SK-N-SH treated with all-trans-retinoic acid at 6 μM for 48 hours (cell line): ENCODE results near the gene PTGIS.

Experiments used
- BACH2 ChIP-seq: fragments of 250-450 bp; sonication (Bioruptor Pico); IDR thresholded peaks from 2 replicates; pipeline ENCODE4 v1.9.0; 2021; ENCODE audit warnings: mild to moderate bottlenecking, borderline replicate concordance
- PATZ1 ChIP-seq: fragments of 250-450 bp; sonication (Bioruptor Pico); IDR thresholded peaks from 2 replicates; pipeline ENCODE4 v1.8.0; 2020; ENCODE audit warnings: mild to moderate bottlenecking, moderate library complexity, borderline replicate concordance
- POU6F1 ChIP-seq: fragments of 250-450 bp; sonication (Bioruptor Pico); IDR thresholded peaks from 2 replicates; pipeline ENCODE4 v1.8.0; 2021; ENCODE audit warnings: low read depth, mild to moderate bottlenecking, moderate library complexity, borderline replicate concordance
- SNAI2 ChIP-seq: fragments of 250-450 bp; sonication (Bioruptor Pico); IDR thresholded peaks from 2 replicates; pipeline ENCODE4 v1.5.0; 2020; ENCODE audit warnings: mild to moderate bottlenecking, moderate library complexity
- TCF4 ChIP-seq: fragments of 250-450 bp; sonication (Bioruptor Pico); IDR thresholded peaks from 2 replicates; pipeline ENCODE4 v1.8.0; 2021; ENCODE audit warnings: mild to moderate bottlenecking, moderate library complexity, borderline replicate concordance
- ZNF8 ChIP-seq: fragments of 450-650 bp; formaldehyde crosslinking; IDR thresholded peaks from 2 replicates; pipeline ENCODE4 v1.5.0; 2020; ENCODE audit warnings: mild to moderate bottlenecking, moderate library complexity
- TF ChIP-seq, protein P1 (sequence below): fragments of 250-450 bp; sonication (Bioruptor Pico); IDR thresholded peaks from 2 replicates; pipeline ENCODE4 v1.5.0; 2020; ENCODE audit warnings: mild to moderate bottlenecking, moderate library complexity

DNA sequence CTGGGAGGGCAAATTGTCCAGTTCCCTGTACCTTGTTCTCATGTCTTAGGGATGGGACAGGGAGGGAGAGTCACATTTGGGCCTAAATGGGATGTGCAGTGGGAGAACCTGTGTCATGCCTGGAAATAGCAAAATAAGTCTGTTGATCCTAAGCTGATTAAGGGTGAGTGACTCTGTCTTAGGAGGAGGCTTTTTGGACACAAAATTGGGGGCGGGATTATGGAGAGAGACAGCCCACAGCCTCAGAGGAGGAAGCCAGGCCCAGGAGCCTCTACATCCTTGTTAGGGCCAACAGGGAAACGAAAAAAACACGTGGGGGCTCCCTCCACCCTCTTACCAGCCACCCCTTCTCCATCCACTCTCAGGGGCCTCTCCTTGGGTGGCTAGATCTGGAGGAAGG lies 87.7 kb downstream of the PTGIS start:
- TF ChIP-seq ZNF8 (CRISPR knock-in tag) (no peak), PATZ1 (CRISPR knock-in tag) (no peak), POU6F1 (CRISPR knock-in tag) (no peak), TCF4 (no peak), BACH2 (no peak), SNAI2 (no peak)
- TF ChIP-seq, protein P1, sequence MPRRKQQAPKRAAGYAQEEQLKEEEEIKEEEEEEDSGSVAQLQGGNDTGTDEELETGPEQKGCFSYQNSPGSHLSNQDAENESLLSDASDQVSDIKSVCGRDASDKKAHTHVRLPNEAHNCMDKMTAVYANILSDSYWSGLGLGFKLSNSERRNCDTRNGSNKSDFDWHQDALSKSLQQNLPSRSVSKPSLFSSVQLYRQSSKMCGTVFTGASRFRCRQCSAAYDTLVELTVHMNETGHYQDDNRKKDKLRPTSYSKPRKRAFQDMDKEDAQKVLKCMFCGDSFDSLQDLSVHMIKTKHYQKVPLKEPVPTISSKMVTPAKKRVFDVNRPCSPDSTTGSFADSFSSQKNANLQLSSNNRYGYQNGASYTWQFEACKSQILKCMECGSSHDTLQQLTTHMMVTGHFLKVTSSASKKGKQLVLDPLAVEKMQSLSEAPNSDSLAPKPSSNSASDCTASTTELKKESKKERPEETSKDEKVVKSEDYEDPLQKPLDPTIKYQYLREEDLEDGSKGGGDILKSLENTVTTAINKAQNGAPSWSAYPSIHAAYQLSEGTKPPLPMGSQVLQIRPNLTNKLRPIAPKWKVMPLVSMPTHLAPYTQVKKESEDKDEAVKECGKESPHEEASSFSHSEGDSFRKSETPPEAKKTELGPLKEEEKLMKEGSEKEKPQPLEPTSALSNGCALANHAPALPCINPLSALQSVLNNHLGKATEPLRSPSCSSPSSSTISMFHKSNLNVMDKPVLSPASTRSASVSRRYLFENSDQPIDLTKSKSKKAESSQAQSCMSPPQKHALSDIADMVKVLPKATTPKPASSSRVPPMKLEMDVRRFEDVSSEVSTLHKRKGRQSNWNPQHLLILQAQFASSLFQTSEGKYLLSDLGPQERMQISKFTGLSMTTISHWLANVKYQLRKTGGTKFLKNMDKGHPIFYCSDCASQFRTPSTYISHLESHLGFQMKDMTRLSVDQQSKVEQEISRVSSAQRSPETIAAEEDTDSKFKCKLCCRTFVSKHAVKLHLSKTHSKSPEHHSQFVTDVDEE (CRISPR knock-in tag), result no peak
